GM12878 (cell line): ENCODE data around the gene SLC38A2. TPM values are rescaled to one million over a fixed set of nuclear protein-coding genes. Genes with fewer than 3 reads are reported as not detected.

Experiments
- ATAC-seq: fragments of 200-7000 bp; cut with Tn5 transposase; 3 replicates; pipeline ENCODE4 v1.9.1; 2020; ENCODE audit warnings: mild to moderate bottlenecking, moderate library complexity
- BruUV-seq: library from RNA; stranded (reverse); fragments of 400-500 nt; replicated peaks from 2 replicates; lab custom pipeline; 2021; lab: Mats Ljungman, UMichigan
- CTCF ChIA-PET: fragments of 300-600 bp; sonication (Branson Sonifier 250); formaldehyde crosslinking; extraction: SDS; loops from one replicate; lab custom pipeline; 2021; ENCODE audit warnings: inconsistent platforms; lab: Yijun Ruan, JAX
- POLR2A ChIA-PET: fragments of 350-600 bp; formaldehyde crosslinking; extraction: SDS; loops from one replicate; lab custom pipeline; 2021; ENCODE audit warnings: inconsistent platforms; lab: Charles Lee
- RAD21 ChIA-PET: fragments of 300-600 bp; sonication (Branson Sonifier 250); formaldehyde crosslinking; loops from one replicate; lab custom pipeline; 2023; ENCODE audit warnings: antibody characterized with exemption; ENCODE audit not compliant: unreplicated experiment; lab: Charles Lee
- SMC1A ChIA-PET: fragments of 300-600 bp; sonication (Branson Sonifier 250); formaldehyde crosslinking; loops from one replicate; lab custom pipeline; 2023; ENCODE audit not compliant: unreplicated experiment, uncharacterized antibody; lab: Charles Lee
- DNase-seq: peaks from one replicate; pipeline ENCODE4 v3.0.0-alpha.2; 2011; ENCODE audit warnings: low read depth, low spot score
- FAIRE-seq: peaks from 3 replicates; lab custom pipeline; 2011; peaks lifted over from hg19 to GRCh38; lab: Jason Lieb, UNC
- H2AFZ ChIP-seq: 2 replicates; pipeline ENCODE4 v1.6.0; 2011; ENCODE audit warnings: low read depth, low read length, control low read depth; ENCODE audit not compliant: control insufficient read depth
- H3K27ac ChIP-seq: 2 replicates; pipeline ENCODE4 v1.5.1; 2011; ENCODE audit warnings: control low read depth; ENCODE audit not compliant: control insufficient read depth, insufficient read depth
- H3K27me3 ChIP-seq, 2 experiments: replicated peaks in 1 of 2; 2 replicates each; pipeline versions ENCODE4 v1.6.0 to v1.6.1; 2011; ENCODE audit warnings: low read length in 1 of 2; ENCODE audit not compliant: control insufficient read depth in 2 of 2, insufficient read depth in 2 of 2
- H3K36me3 ChIP-seq, 2 experiments: 2 replicates each; pipeline ENCODE4 v1.5.1; 2011; ENCODE audit warnings: low read length in 1 of 2; ENCODE audit not compliant: control insufficient read depth in 2 of 2, insufficient read depth in 2 of 2
- H3K4me1 ChIP-seq: 2 replicates; pipeline ENCODE4 v1.6.1; 2011; ENCODE audit warnings: mild to moderate bottlenecking, low read length, moderate library complexity, mixed read lengths; ENCODE audit not compliant: control insufficient read depth, insufficient read depth
- H3K4me2 ChIP-seq: 2 replicates; pipeline ENCODE4 v1.6.0; 2011; ENCODE audit warnings: control low read depth; ENCODE audit not compliant: control insufficient read depth, insufficient read depth
- H3K4me3 ChIP-seq: fragments of 200-600 bp; sonication (generic); 2 replicates; pipeline ENCODE4 v1.5.1; 2016
- H3K79me2 ChIP-seq: 2 replicates; pipeline ENCODE4 v1.6.0; 2011; ENCODE audit warnings: low read length; ENCODE audit not compliant: control insufficient read depth, insufficient read depth
- H3K9ac ChIP-seq: 2 replicates; pipeline ENCODE4 v1.8.0; 2011; ENCODE audit warnings: low read length, control low read depth, mixed read lengths; ENCODE audit not compliant: control insufficient read depth, insufficient read depth
- H3K9me3 ChIP-seq: replicated peaks from 3 replicates; pipeline ENCODE4 v1.5.1; 2011; ENCODE audit warnings: mild to moderate bottlenecking, low read length; ENCODE audit not compliant: control insufficient read depth, insufficient read depth
- H4K20me1 ChIP-seq: 2 replicates; pipeline ENCODE4 v1.6.0; 2011; ENCODE audit not compliant: control insufficient read depth, insufficient read depth
- ASH2L ChIP-seq: fragments of 300-600, 200-600 bp; sonication (generic); IDR thresholded peaks from 2 replicates; pipeline ENCODE4 v1.6.1; 2017; ENCODE audit warnings: low read depth, mild to moderate bottlenecking, borderline replicate concordance
- CHD4 ChIP-seq: fragments of 200-600 bp; sonication (generic); IDR thresholded peaks from 2 replicates; pipeline ENCODE4 v1.6.1; 2016; ENCODE audit warnings: mild to moderate bottlenecking
- E2F8 ChIP-seq: fragments of 450-650 bp; IDR thresholded peaks from 2 replicates; pipeline ENCODE4 v1.6.1; 2018; ENCODE audit warnings: mild to moderate bottlenecking, low read depth, moderate library complexity; ENCODE audit not compliant: partially characterized antibody
- SMARCA5 ChIP-seq: fragments of 450-650 bp; IDR thresholded peaks from 2 replicates; pipeline ENCODE4 v1.6.1; 2017; ENCODE audit warnings: mild to moderate bottlenecking
- SPI1 ChIP-seq: IDR thresholded peaks from 2 replicates; pipeline ENCODE4 v1.6.1; 2011; ENCODE audit warnings: low read depth, mild to moderate bottlenecking, low read length, moderate library complexity, borderline replicate concordance; ENCODE audit not compliant: insufficient read depth
- STAT1 ChIP-seq: fragments of 450-650 bp; conservative IDR thresholded peaks from 2 replicates; pipeline ENCODE4 v1.6.1; 2014; ENCODE audit warnings: antibody characterized with exemption, mild to moderate bottlenecking
- TARDBP ChIP-seq: IDR thresholded peaks from 2 replicates; pipeline ENCODE4 v1.6.1; 2016; ENCODE audit warnings: borderline replicate concordance
- WGBS: methylation state at CpG from one replicate; pipeline ENCODE4 v1.1.6; 2016; ENCODE audit warnings: low lambda C conversion rate; ENCODE audit not compliant: insufficient replicate concordance, insufficient coverage; ENCODE audit errors: missing lambda C conversion rate; 5-methylcytosine and 5-hydroxymethylcytosine counted together
- in situ Hi-C: fragments of 300-500 bp; cut with MboI; formaldehyde crosslinking; loops from 9 replicates; pipeline ENCODE4 v1.14.3; 2018; ENCODE audit warnings: mixed read lengths
- intact Hi-C: fragments of 100-400 bp; cut with micrococcal nuclease; formaldehyde crosslinking; loops from one replicate; pipeline ENCODE4 v1.14.2; 2022; ENCODE audit not compliant: unreplicated experiment
- polyA plus RNA-seq, 11 experiments: library from polyadenylated mRNA; depleted of rRNA in 4 of 11; unstranded in 6 of 11; stranded (reverse) in 5 of 11; fragments of >200 nt; fragmentation: Nextera tagmentation in 4 of 11; fragmentation: Illumina TruSeq in 1 of 11; extraction: Ambion mirVana in 4 of 11; extraction: Trizol in 1 of 11; gene quantifications; 1 replicate in 1 of 11; 2 replicates in 10 of 11; pipeline versions ENCODE4 v1.2.1 to v1.2.3, GENCODE V29; 2011 to 2016; ENCODE audit warnings: inconsistent platforms in 2 of 11, missing spikeins in 2 of 11, low read depth in 1 of 11
- total RNA-seq, 4 experiments: library from RNA; depleted of rRNA in 3 of 4; stranded (reverse); fragments of >200 nt in 3 of 4; fragmentation: Illumina TruSeq in 1 of 4; extraction: Trizol in 1 of 4; gene quantifications; 2 replicates each; pipeline versions ENCODE4 v1.2.1 to v1.2.3, GENCODE V29; 2013 to 2021

The SLC38A2 gene
- total and polyA plus RNA-seq, 10 of the 15 experiments (the other 5 are each of a cell fraction or from before 2014, with no cell fraction given) = 36.2 to 118 (median 79.8) TPM

GRCh38 chr12:46365951-46366379 is 6.6 kb downstream of the SLC38A2 start:
- Histone ChIP-seq H3K9me3 (no peaks in the 10 kb centered on the region), H3K4me1 (peaks cover 40% of the 10 kb centered on the region), H3K79me2 (peaks cover 65% of the 10 kb centered on the region), H2AFZ (no peak overlapping the region), H3K9ac (peak overlapping the region; percentile 30; the same call in 1 of the 2 replicates), H3K27ac (peak overlapping the region; percentile 22), H3K4me3 (peak overlapping the region; percentile 34), H3K4me2 (peak overlapping the region; percentile 62), H3K36me3 (peaks cover 4 to 58% of the 10 kb centered on the region in 2 experiments), H4K20me1 (no peaks in the 10 kb centered on the region), H3K27me3 (no peaks in the 10 kb centered on the region)
- CTCF ChIA-PET = interaction anchor here (0.7 to 2.5 kb wide), 4 partner anchors 10 to 241 kb away, joined by 3 to 8 read pairs (median 4); no protein-coding TSS in a partner anchor
- ATAC-seq (no peak), DNase-seq (no peak), FAIRE-seq (no peak)
- 88% methylated on average over 2 of the region's 2 CpGs for WGBS
- POLR2A ChIA-PET = interaction anchor here (2.2 kb wide), 1 partner anchor 22 kb away, joined by 12 read pairs; no protein-coding TSS in a partner anchor
- RAD21 ChIA-PET = interaction anchor here (0.8 to 5.2 kb wide), 11 partner anchors 9 to 378 kb away, joined by 3 to 23 read pairs (median 4); partner anchors contain the start of gene SLC38A1
- intact Hi-C loops = loop anchor here (5.0 kb wide), 3 partner anchors 214 to 374 kb away; partner anchors contain the start of gene SCAF11
- TF ChIP-seq ASH2L (no peak), SPI1 (peak; percentile 57; the same call in 1 of the 2 replicates)
- in situ Hi-C loops = loop anchor here (5.0 kb wide), 1 partner anchor 99 kb away; the partner anchor contains the start of gene SLC38A1
- BruUV-seq = TSS peak; percentile 0
- SMC1A ChIA-PET = interaction anchor here (0.7 to 5.3 kb wide), 15 partner anchors 9 to 308 kb away, joined by 3 to 30 read pairs (median 4); no protein-coding TSS in a partner anchor

- BruUV-seq = no TSS peak
- H3K36me3 ChIP-seq = peaks cover 4 to 56% of the 10 kb centered on the region in 2 experiments
- WGBS = 0% methylated on average over 3 of the region's 3 CpGs
- ATAC-seq (peak; percentile 37), FAIRE-seq (no peak), DNase-seq (no peak)
- peak overlapping the region; percentile 22 for H3K27ac ChIP-seq
- H4K20me1 ChIP-seq = no peaks in the 10 kb centered on the region
- ChIA-PET RAD21 (interaction anchor here (0.8 to 5.2 kb wide), 11 partner anchors 8 to 377 kb away, joined by 3 to 23 read pairs (median 4); no protein-coding TSS in a partner anchor), SMC1A (interaction anchor here (0.9 to 5.3 kb wide), 17 partner anchors 8 to 309 kb away, joined by 3 to 30 read pairs (median 5); no protein-coding TSS in a partner anchor), POLR2A (interaction anchor here (2.2 kb wide), 1 partner anchor 23 kb away, joined by 12 read pairs; no protein-coding TSS in a partner anchor), CTCF (interaction anchor here (1.1 to 2.5 kb wide), 10 partner anchors 9 to 302 kb away, joined by 3 to 8 read pairs (median 4); partner anchors contain the start of gene SLC38A1)
- in situ Hi-C loops = loop anchor here (5.0 kb wide), 1 partner anchor 98 kb away; the partner anchor contains the start of gene SLC38A1
- no peak overlapping the region for H3K9ac ChIP-seq
- H2AFZ ChIP-seq = no peak overlapping the region
- H3K4me1 ChIP-seq = peaks cover 37% of the 10 kb centered on the region
- intact Hi-C loops = loop anchor here (5.0 kb wide), 3 partner anchors 213 to 373 kb away; partner anchors contain the start of gene SCAF11
- H3K4me3 ChIP-seq = peak overlapping the region; percentile 34; the same call in 1 of the 2 replicates
- no peaks in the 10 kb centered on the region for H3K9me3 ChIP-seq
- peaks cover 55% of the 10 kb centered on the region for H3K79me2 ChIP-seq
- peak overlapping the region; percentile 3; the same call in 1 of the 2 replicates for H3K4me2 ChIP-seq
- H3K27me3 ChIP-seq = no peaks in the 10 kb centered on the region
- TF ChIP-seq CHD4 = no peak
- TF ChIP-seq SMARCA5 = no peak
- no peak for TF ChIP-seq E2F8
- no peak for TF ChIP-seq TARDBP
- TF ChIP-seq STAT1 = no peak
Measured at GRCh38 chr12:46364777-46365580, 7.6 kb downstream of the SLC38A2 start.
